Thymus (tissue), 11 donors: ENCODE measurements around the gene ERICH6B. TPM values are rescaled to one million over a fixed set of nuclear protein-coding genes. Genes with fewer than 3 reads are reported as not detected.

Experiments used
- DNase-seq, 9 donors: peaks; one replicate each; pipeline ENCODE4 v3.0.0-alpha.2; 2013; ENCODE audit warnings: low spot score in 9 of 9, low read depth in 6 of 9, missing footprints in 1 of 9
- H3K27ac ChIP-seq, 2 donors: one replicate each; pipeline ENCODE4 v1.5.1; 2013; ENCODE audit warnings: control low read depth in 1 of 2, low read depth in 1 of 2, low read length in 1 of 2, mild to moderate bottlenecking in 1 of 2, moderate library complexity in 1 of 2
- H3K27me3 ChIP-seq, 2 donors: one replicate each; pipeline ENCODE4 v1.5.1; 2013; ENCODE audit warnings: low read length in 1 of 2; ENCODE audit not compliant: control insufficient read depth in 2 of 2, insufficient read depth in 1 of 2
- H3K36me3 ChIP-seq, 2 donors: one replicate each; pipeline ENCODE4 v1.5.1; 2013; ENCODE audit warnings: low read length in 1 of 2, mild to moderate bottlenecking in 1 of 2, moderate library complexity in 1 of 2; ENCODE audit not compliant: control insufficient read depth in 2 of 2, insufficient read depth in 2 of 2
- H3K4me1 ChIP-seq, 2 donors: one replicate each; pipeline ENCODE4 v1.5.1; 2013; ENCODE audit warnings: low read length in 2 of 2; ENCODE audit not compliant: control insufficient read depth in 2 of 2, insufficient read depth in 2 of 2
- H3K4me3 ChIP-seq, 2 donors: one replicate each; pipeline ENCODE4 v1.5.1; 2013; ENCODE audit warnings: low read length in 2 of 2, control low read depth in 1 of 2, mild to moderate bottlenecking in 1 of 2
- H3K9me3 ChIP-seq, 2 donors: one replicate each; pipeline ENCODE4 v1.5.1; 2013; ENCODE audit warnings: low read length in 1 of 2, mild to moderate bottlenecking in 1 of 2; ENCODE audit not compliant: control insufficient read depth in 2 of 2, insufficient read depth in 1 of 2
- WGBS: extraction: QIAGEN DNeasy Blood & Tissue Kit; methylation state at CpG from one replicate; pipeline ENCODE4 v1.1.7; 2013; 5-methylcytosine and 5-hydroxymethylcytosine counted together
- polyA plus RNA-seq: library from polyadenylated mRNA; stranded (reverse); fragments of 200-250 nt; gene quantifications from one replicate; pipeline ENCODE4 v1.2.3, GENCODE V29; 2013
- total RNA-seq: library from RNA; stranded (reverse); fragments of 120-200 nt; gene quantifications from one replicate; pipeline ENCODE4 v1.2.4, GENCODE V29; 2013
- donor health status: healthy.

The ERICH6B gene
- total and polyA plus RNA-seq, 2 donors, result not detected

- no peak for DNase-seq
- Histone ChIP-seq H3K27ac (no peak overlapping the region), H3K27me3 (no peaks in the 10 kb centered on the region), H3K4me1 (no peaks in the 10 kb centered on the region), H3K9me3 (no peaks in the 10 kb centered on the region), H3K36me3 (no peaks in the 10 kb centered on the region), H3K4me3 (no peak overlapping the region)
- WGBS, result 73% methylated on average over 4 of the region's 4 CpGs
These were observed 10.6 kb downstream of the ERICH6B start for GRCh38 chr13:45604892-45605291.

GRCh38 chr13:45603338-45603737 lies 12.2 kb downstream of the ERICH6B start:
- H3K27me3 ChIP-seq, result no peaks in the 10 kb centered on the region
- no peak for DNase-seq
- no peaks in the 10 kb centered on the region for H3K36me3 ChIP-seq
- no peak overlapping the region for H3K4me3 ChIP-seq
- H3K4me1 ChIP-seq, result no peaks in the 10 kb centered on the region
- no peaks in the 10 kb centered on the region for H3K9me3 ChIP-seq
- no peak overlapping the region for H3K27ac ChIP-seq
- WGBS, result 95% methylated on average over 4 of the region's 4 CpGs

- Histone ChIP-seq H3K27ac (no peak overlapping the region), H3K36me3 (no peaks in the 10 kb centered on the region), H3K9me3 (no peaks in the 10 kb centered on the region), H3K27me3 (no peaks in the 10 kb centered on the region), H3K4me3 (no peak overlapping the region), H3K4me1 (no peaks in the 10 kb centered on the region)
- WGBS, result 74% methylated on average over 4 of the region's 4 CpGs
- DNase-seq, result no peak
These were observed 13.1 kb downstream of the ERICH6B start for GRCh38 chr13:45602183-45603170.

- WGBS, result 96% methylated on average over 2 of the region's 2 CpGs
- H3K9me3 ChIP-seq, result no peaks in the 10 kb centered on the region
- no peaks in the 10 kb centered on the region for H3K27me3 ChIP-seq
- H3K4me3 ChIP-seq, result no peak overlapping the region
- H3K4me1 ChIP-seq, result no peaks in the 10 kb centered on the region
- H3K27ac ChIP-seq, result no peak overlapping the region
- no peak for DNase-seq
- H3K36me3 ChIP-seq, result no peaks in the 10 kb centered on the region
These were observed 13.9 kb downstream of the ERICH6B start for GRCh38 chr13:45601680-45602079.

GRCh38 chr13:45598597-45598996 lies 16.9 kb downstream of the ERICH6B start:
- DNase-seq, result no peak
- 96% methylated on average over 4 of the region's 4 CpGs for WGBS
- Histone ChIP-seq H3K4me1 (no peaks in the 10 kb centered on the region), H3K9me3 (no peaks in the 10 kb centered on the region), H3K27me3 (peaks cover 0 to under 1% of the 10 kb centered on the region in 2 donors), H3K27ac (no peak overlapping the region), H3K36me3 (no peaks in the 10 kb centered on the region), H3K4me3 (no peak overlapping the region)

GRCh38 chr13:45596800-45597475 lies 18.6 kb downstream of the ERICH6B start:
- no peaks in the 10 kb centered on the region for H3K36me3 ChIP-seq
- H3K4me1 ChIP-seq, result no peaks in the 10 kb centered on the region
- H3K4me3 ChIP-seq, result no peak overlapping the region
- DNase-seq, result no peak
- peaks cover 0 to 3% of the 10 kb centered on the region in 2 donors for H3K27me3 ChIP-seq
- 95% methylated on average over 2 of the region's 2 CpGs for WGBS
- H3K27ac ChIP-seq, result no peak overlapping the region
- no peaks in the 10 kb centered on the region for H3K9me3 ChIP-seq

- no peaks in the 10 kb centered on the region for H3K9me3 ChIP-seq
- 72% methylated on average over 2 of the region's 2 CpGs for WGBS
- H3K27ac ChIP-seq, result no peak overlapping the region
- DNase-seq, result no peak
- H3K4me3 ChIP-seq, result no peak overlapping the region
- H3K4me1 ChIP-seq, result no peaks in the 10 kb centered on the region
- no peaks in the 10 kb centered on the region for H3K36me3 ChIP-seq
- peaks cover 0 to 3% of the 10 kb centered on the region in 2 donors for H3K27me3 ChIP-seq
These were observed 19.6 kb downstream of the ERICH6B start for GRCh38 chr13:45595965-45596364.

- H3K27ac ChIP-seq, result no peak overlapping the region
- no peaks in the 10 kb centered on the region for H3K9me3 ChIP-seq
- no peaks in the 10 kb centered on the region for H3K36me3 ChIP-seq
- 76% methylated on average over 3 of the region's 3 CpGs for WGBS
- no peak for DNase-seq
- no peak overlapping the region for H3K4me3 ChIP-seq
- H3K4me1 ChIP-seq, result no peaks in the 10 kb centered on the region
- H3K27me3 ChIP-seq, result peaks cover 0 to 3% of the 10 kb centered on the region in 2 donors
These were observed 20.8 kb downstream of the ERICH6B start for GRCh38 chr13:45594764-45595163.

- Histone ChIP-seq H3K4me1 (no peaks in the 10 kb centered on the region), H3K9me3 (no peaks in the 10 kb centered on the region), H3K27ac (no peak overlapping the region), H3K36me3 (no peaks in the 10 kb centered on the region), H3K27me3 (peaks cover 0 to 3% of the 10 kb centered on the region in 2 donors), H3K4me3 (no peak overlapping the region)
- no peak for DNase-seq
- 89% methylated on average over 2 of the region's 2 CpGs for WGBS
These were observed 21.3 kb downstream of the ERICH6B start for GRCh38 chr13:45594227-45594626.
